Fibroblast of gingiva (primary cell): Measurements from ENCODE around the gene CNTN1.

ENCODE experiments used
- DNase-seq: peaks from one replicate; pipeline ENCODE4 v3.0.0-alpha.2; 2011; ENCODE audit warnings: low read depth

CNTN1 gene

DNA sequence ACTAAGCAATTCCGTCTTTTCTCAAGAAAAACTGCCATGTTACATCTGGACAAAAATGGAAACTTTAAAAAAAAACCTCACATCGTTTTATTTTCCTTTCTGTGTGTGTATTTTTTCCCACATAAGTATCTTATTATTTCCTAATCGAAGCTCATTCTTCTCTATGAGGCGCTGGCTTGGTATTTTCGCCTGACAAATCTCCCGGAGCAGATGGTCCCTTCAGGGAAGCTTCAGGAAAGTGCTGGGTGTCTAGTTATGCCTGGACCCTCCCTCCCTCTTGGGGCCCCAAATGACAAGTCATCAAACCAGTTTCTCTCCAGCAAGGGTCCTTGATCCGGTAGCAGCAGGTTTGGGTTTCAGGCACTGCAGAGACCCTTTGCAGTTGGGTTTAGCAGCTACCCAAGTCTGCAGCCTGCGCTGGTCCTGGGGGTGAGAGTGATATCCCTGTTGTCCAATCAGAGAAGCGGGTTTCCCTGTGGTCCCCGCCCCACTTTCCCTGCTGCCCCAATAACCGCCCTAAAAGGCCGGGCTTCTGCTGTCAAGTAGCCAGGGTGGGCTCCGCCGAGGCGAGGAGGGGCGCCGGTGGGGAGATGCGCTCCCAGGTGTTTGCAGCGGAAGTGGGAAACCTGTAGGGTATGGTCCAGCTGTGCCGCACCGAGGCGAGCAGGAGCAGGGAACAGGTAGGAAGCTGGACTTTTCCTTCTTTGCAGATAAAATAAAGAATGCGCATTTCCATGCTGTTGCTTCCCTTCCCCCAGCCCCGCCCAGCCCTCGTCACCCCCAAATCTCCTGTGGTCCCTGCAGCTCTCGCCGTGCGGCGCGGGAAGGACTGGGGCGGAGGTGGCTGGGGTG lies at the start of gene CNTN1:
Gene CNTN1, plus strand, starts transcription at position 527 of the 852 bp plus-strand sequence.
- DNase-seq: peak; percentile 62

DNA sequence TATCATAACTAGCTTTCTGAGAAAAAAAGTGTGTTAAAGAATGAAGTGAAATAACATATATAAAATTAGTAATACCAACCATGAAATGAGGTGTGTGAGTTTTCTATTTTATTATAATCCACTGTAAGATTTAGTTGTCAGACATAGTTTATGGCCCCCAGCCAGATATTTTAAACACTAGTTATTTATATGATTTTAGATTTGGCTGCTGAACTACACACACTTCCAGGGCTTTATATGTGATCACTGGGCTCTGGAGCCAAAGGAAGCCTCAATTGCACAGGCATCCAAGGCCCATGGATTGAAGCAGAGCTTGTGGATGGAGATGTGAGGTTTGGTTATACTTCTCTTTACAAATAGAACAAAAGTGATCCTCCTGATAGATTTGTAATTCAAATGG lies 48.7 kb upstream of the CNTN1 start:
- DNase-seq: no peak

DNA sequence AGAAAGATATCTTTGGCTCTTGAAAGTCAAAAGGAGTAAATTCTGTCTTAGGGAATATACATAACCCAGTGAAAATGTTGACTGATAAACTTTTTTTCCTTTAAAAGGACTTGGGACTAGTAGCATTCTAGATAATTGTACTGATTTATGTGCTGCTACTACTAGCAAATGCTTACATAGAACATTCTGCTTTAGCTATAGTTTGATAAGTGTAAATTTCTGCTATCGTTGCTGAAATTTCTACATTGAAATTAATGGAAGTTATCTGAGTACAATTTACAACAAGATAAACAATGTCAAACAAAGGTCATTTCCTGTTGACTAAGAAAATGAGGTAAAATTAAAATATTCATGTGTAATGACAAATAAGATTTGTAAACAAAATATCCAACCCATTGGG lies 48.3 kb upstream of the CNTN1 start:
- DNase-seq: no peak

DNA sequence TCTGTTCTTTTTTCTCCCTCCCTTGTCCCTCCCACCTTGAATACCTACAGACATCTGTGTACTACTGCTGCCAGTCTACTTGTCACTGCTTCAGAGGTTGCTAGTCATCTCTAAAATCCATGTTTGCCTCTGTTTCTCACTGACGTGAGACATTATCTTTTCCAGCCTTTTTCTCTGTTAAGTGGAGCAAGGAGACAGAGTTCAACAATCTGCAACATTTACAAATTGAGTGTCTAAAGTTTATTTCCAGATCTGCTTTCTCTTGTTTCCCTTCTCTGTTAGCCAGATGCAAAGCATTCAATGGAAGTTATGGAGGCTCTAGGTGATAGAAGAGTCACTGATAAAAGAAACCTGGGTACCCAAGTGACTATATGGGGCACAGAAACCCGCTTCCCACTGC lies 47.5 kb upstream of the CNTN1 start:
- no peak for DNase-seq

DNA sequence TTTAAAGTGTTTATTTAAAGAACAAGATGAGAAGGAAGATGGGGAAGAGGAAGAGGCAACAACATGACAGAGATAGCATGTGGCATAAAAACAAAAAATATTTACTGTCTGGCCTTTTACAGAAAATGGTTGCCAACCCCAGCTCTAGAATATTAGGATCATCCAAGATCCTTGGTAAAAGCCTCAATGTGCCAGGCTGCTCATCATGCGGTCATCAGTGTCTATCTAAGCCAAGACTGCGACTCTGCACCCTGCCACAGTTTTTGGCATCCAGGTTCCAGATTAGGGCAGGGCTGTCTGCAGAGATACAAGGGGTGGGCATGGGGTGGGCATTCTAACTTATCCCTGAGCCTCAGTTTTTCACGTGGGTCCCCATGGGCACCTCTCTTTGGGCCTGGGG lies 46.9 kb upstream of the CNTN1 start:
- no peak for DNase-seq

DNA sequence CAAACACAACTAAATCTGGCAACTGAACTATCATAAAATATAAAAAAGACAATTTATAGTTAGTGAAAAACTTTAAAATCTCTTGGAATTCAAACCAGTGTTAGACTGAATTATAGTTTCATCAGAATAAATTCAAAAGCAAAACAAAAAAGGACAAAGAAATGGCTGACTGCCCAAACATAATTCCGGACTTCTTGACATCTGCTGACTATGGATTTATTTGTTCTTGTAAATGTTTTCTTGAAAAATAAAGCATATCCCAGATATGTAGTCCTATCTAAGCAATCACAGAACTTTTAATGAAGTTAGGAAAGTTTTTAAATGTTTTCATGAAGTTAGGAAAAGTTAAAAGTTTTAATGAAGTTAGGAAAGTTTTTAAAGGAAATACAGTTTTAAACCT lies 45.8 kb upstream of the CNTN1 start:
- no peak for DNase-seq

DNA sequence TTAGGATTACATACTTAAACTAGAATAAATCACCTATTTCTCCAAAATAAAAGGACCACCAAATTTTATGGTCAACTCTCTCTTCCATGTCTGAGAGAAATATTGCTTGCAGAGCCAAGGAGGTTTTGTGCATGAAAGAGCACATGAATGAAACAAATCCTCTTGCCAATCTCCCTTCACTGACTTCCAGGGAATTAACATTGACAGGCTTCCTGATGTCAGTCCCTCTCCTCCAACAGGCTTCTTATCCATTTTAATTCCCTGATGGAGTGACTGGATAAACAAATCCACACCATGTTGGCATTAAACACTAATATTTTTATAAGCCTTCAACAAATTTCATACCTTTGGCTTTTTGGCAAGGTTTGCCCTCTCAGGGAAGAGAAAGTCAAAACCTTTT lies 45.3 kb upstream of the CNTN1 start:
- DNase-seq: no peak

DNA sequence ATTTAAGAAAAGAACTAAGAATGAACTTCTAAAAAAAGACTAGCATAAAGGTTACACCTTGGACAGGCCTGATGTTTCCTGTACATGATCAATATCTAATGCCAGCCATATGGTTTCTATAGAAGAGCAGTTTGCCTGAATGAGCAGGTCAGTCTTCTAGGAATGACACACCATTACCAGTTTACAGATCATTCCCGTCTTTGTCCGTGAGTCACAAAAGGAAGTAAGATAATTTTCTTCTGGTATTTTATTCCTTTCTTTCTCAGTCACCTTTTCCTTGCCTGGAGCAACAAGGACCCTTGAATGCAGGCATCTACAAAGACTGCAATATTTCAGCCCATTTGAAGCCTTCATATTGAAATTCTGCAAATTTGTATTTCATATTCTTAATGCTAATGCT lies 44.6 kb upstream of the CNTN1 start:
- no peak for DNase-seq

DNA sequence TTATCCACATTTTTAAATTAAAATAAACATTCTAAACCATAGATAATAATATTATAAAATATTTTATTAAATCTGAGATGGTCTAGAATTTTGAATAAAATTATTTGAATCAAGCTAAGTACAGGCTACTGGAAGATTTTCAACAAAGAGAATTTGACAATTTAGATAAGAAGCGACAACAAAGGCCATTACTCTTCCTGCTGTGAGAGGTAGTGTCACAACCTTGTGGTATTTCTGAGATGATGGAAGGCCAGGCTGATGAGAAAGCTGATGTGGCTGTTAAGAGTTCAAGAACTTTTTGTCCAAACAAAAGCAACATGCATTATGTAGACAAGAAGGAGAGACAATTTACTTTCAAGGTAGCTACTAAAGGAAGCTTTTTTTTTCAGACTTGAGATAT lies 43.7 kb upstream of the CNTN1 start:
- no peak for DNase-seq

DNA sequence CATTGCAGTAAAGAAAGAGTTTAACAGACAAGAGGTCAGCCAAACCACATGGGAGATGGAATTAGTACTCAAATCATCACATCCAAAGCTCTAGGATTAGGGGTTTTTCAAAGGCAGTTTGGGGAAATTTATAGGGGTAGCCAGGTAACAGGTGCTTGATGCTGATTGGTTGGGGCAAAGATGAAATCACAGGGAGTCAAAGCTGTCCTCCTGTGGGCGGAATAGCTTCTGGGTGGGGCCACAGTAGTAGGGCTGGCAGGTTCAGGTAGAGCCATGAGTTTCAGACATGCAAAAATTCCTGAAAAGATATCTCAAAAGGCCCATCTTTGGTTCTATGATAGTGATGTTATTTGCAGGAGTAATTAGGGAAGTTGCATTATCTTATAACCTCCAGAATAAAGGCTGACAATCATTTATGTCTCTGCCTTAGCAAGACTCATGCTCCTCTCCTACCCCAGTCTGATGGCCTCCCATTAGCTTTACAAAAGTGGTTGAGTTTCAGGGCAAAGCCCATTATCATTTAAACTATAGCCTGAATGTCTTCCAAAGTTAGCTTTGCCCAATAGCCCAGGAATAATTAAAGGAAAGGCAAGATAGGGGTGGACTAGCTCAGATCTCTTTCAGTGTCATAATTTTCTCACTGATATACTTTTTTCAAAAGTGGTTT lies 42.1 kb upstream of the CNTN1 start:
- DNase-seq: no peak

DNA sequence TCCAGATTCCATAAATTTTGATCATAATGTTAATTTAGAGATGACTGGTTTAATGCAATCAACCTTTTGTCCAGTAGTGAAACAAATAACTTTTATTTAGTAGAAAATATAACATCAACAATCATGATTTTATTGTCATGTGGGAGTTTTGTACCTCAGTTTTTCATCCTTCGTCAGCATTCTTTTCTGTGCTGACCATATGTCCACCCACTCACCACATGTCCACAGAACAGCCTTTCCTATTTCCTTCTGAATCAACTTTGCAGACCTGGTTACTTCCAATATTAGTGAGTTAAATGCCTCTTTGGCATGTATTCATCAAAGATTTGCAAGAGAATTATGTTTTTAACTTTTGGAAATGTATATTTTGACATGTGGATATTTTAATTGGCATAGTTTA lies 36.8 kb upstream of the CNTN1 start:
- DNase-seq: no peak

DNA sequence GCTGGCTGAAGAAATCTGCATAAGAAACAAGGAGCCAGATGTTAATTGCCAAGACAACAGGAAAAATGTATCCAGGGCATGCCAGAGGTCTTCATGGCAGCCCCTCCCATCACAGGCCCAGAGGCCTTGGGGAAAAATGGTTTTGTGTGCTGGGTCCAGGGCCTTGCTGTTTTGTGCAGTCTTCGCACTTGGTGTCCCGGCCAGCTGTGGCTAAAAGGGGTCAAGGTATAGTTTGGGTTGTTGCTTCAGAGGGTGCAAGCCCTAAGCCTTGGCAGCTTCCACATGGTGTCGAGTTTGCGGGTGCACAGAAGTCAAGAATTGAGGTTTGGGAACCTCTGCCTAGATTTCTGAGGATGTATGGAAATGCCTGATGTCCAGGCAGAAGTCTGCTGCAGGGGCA lies 29.9 kb upstream of the CNTN1 start:
- DNase-seq: no peak

DNA sequence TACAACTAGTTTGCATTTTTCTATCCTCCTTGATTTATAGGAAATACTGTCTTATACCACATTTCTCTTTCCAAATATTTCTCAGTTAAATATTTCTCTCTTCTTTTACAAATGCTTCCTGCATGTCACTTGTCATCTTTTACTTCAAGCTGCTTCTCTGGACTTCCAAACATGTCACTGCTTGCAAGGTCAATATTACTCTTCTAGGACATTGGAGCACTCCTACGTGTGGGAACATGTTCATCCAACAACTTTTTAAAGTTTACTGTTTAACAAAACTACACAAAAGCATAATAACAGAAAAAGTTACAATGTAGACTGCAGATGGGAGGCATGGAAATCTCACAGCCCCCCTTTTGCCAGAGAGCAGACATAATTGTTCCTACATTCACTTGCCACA lies 28.5 kb upstream of the CNTN1 start:
- no peak for DNase-seq

DNA sequence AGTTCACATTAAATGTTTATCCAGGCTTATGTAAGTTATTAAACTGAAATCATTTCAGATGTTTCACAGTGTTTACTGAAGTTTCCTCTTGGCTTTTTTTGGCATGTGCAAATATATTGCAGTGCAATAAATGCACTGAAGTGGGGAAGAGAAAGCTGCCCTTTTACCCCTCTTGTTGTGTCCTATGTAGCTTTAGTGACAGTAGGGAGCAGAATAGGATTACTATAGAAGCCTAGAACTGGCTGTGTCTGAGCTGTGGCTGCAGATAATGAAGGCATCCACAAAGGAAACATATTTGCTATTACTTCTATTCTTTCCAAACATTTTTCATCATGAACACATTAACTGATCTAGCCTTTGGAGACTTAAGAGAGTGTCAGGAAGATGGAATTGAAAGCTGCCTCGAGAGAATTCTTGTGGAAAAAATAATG lies 24.1 kb upstream of the CNTN1 start:
- DNase-seq: no peak

DNA sequence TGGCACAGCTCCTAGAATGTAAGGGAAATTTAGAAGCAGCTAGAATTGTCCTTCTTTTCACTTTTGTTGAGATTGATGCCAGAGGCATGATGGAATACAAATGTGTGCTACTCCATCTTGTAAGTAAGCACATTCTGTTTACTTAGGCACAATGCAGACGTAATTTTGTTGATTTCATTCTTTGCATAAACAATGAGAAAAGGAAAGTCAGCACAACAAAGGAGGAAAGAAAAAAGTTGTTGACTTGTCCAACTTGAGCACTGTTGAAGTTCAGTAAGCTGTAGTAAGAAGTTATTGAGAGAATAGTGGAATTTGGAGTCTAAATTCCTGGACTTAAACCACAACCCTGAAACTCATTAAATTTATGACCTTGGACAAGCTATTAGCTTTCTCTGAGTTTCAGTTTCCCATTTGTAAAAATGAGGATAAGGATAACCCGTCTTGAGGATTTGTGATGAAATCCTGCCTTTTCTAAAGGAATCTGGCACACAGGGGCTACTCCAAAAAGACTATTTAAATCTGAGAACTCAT lies 19.4 kb upstream of the CNTN1 start:
- DNase-seq: no peak

DNA sequence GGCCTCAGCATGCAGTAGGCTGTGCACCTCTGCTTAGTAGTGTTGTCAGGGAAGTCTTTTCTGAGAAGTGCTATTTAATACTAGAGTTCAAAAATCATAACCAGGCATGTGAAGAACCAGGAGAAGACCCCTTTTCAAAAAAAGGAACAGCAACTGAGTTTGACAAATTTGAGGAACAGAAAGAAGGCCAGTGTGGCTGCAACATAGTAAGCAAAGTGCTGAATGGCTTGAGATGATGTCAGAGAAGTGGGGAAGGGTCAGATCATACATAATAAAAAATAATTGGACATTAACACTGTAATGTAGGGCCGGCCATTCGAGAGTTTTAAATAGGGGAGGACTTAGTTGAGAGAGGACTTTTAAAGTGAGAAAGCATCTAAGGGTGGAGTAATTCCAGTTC lies 11.1 kb upstream of the CNTN1 start:
- DNase-seq: no peak

DNA sequence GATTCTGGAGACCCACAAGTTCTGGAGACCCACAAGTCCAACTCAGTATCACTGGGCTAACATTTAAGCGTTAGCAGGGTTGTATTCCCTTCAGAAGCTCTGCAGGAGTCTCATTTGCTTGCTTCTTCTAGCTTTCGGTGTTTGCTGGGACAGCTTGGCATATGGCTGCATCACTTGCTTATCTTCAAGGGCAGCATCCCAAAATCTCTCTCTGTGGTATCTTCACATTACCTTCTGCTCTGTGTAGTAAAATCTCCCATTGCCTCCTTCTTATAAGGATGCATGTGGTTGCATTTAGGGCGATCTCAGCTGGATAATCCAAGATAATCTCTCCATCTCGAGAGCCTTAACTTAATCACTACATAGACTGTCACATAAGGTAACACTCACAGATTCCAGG lies 7.3 kb upstream of the CNTN1 start:
- no peak for DNase-seq

DNA sequence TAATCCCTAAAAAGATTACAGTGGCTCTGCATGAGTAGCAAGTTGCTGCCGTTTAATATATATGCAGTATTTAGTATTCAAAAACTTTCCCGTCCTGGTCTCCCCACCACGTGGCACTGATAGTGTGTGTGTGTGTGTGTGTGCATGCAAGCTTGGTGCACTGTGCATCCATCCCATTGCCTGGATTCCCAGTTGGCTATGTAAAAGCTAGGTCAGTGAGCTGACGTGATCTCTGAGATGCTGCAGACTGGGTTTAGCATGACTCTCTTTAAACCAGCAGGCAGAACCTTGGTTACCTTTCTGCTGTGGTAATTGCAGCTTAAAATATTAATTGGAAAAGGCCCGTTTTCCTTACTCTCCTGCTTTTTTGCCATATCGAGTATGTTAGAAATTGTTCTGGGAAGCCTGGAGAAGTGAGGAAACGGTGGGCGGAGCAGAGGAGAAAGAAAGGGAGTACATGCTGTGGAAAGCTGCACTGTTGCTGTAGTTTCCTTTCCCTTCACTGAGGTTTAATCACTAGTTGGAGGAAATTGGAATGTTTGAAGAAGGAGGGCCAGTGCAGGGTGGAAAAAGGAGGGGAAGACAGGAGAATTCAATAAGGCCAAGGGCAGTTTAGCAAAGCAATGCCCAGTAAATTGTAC lies 4.0 kb upstream of the CNTN1 start:
- DNase-seq: no peak

DNA sequence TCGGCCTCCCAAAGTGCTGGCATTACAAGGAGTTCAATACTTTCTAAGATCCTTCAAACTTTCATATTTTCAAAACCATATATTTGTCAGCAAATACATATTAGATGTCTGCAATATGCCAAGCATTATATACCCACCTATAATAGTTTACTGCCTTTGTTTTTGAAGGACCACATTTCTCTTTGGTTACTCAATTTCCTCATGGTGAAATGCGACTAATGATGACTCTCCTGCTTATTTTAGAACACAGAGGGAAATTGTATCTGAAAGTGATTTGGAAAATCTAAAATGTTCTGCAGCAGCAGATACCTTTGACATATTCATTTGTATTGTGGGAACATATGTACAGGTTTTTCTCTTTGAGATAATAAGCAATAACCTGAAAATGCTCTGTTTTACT lies 2.7 kb upstream of the CNTN1 start:
- no peak for DNase-seq

DNA sequence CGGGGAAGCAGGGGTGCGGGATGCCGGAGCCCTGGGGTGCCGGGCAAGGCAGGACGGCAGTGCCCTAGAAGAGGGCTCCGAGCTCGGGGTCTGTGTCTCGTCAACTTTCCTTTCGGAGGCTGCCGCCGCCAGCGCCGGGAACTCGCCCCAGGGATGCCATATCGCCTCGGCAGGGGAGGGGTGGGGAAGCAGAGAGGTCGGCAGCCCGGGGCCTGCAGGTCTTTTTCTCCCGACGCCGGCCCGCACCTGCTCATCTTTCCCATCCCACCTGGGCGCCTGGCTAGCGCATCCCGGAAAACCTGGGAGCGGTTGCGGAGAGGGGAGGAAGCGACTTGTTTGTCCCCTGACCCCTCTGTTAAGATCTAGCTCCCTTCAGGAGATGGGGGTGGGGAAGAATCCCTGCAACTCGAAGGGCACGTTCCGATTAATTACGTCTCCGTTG lies 547 bp downstream of the CNTN1 start:
- no peak for DNase-seq

DNA sequence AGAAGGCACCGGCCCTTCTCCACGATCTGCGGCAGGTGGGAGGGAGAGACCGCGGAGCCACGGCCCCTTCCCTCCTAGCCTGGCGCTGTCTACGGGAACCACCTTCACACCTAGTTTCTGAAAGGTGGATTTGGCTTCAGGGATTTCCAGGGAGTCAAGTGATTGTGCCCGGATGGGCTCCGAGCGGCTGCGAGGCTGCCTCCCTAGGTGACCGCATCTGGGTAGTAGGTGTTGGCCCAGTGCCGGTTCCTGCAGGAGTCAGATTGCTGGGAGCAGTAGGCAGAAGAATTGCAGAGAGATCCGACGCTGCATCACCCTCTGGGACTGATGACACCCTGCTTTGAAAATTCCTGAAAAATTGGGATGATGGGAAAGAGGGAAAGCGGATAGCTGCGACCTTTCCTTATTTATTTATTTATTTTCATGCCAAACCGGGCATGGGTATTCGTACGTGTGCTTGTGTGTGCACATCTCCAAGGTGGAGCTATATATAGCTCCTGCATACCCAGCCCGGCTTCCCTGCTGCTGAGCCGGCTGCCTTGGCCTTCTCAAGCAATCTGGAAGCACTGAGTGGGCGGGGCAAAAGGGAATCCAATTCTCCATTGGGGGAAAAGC lies 1.1 kb downstream of the CNTN1 start:
- no peak for DNase-seq

DNA sequence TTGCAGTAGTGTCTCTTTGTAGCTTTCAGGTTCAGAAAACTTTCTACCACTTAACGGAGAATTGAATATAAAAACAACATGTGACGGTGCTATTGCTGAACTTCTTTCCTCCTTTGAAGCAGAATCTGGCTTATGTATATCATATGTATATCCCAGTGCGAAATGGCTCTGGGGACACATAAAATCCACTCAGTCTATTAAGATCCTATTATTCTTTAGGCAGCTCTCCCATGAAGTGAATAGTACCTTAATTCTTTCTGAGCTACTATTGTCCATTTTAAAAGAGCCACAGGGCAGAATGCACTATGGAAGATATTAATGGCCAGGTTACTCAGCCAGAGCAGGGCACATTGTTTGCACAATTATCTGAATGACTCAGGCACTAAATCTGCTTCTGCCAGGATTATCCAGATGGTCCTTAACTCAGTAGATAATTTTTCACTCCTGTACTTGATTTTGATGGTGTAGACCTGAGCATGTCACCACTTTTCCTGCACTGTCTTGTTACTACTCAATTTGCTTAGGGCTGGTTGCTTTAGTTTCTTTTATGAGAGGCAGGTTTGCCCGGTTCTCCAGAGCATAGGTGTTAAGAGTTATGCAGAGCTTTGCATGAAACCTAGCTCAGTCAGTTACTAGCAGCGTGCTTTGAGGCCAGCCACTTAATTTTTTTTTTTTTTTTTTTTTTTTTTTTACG lies 5.5 kb downstream of the CNTN1 start:
- DNase-seq: no peak
